H54 (cell line): Measurements from ENCODE around the gene ESYT2.
"Not testable (repeated sequence)": the region's sequence is repeated elsewhere in the genome, so short reads cannot be mapped to it uniquely, and the experiment has no call there.

Source experiments
- DNase-seq: peaks from one replicate; pipeline ENCODE4 v3.0.0; 2011; ENCODE audit warnings: low spot score, mixed read lengths; ENCODE audit not compliant: insufficient read length
- FAIRE-seq: peaks from 3 replicates; lab custom pipeline; 2011; peaks lifted over from hg19 to GRCh38; lab: Jason Lieb, UNC
- POLR2A ChIP-seq: IDR thresholded peaks from 2 replicates; pipeline ENCODE4 v1.6.1; 2011; ENCODE audit warnings: low read depth, mild to moderate bottlenecking, low read length

Gene ESYT2, protein sequence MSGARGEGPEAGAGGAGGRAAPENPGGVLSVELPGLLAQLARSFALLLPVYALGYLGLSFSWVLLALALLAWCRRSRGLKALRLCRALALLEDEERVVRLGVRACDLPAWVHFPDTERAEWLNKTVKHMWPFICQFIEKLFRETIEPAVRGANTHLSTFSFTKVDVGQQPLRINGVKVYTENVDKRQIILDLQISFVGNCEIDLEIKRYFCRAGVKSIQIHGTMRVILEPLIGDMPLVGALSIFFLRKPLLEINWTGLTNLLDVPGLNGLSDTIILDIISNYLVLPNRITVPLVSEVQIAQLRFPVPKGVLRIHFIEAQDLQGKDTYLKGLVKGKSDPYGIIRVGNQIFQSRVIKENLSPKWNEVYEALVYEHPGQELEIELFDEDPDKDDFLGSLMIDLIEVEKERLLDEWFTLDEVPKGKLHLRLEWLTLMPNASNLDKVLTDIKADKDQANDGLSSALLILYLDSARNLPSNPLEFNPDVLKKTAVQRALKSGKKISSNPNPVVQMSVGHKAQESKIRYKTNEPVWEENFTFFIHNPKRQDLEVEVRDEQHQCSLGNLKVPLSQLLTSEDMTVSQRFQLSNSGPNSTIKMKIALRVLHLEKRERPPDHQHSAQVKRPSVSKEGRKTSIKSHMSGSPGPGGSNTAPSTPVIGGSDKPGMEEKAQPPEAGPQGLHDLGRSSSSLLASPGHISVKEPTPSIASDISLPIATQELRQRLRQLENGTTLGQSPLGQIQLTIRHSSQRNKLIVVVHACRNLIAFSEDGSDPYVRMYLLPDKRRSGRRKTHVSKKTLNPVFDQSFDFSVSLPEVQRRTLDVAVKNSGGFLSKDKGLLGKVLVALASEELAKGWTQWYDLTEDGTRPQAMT

DNA sequence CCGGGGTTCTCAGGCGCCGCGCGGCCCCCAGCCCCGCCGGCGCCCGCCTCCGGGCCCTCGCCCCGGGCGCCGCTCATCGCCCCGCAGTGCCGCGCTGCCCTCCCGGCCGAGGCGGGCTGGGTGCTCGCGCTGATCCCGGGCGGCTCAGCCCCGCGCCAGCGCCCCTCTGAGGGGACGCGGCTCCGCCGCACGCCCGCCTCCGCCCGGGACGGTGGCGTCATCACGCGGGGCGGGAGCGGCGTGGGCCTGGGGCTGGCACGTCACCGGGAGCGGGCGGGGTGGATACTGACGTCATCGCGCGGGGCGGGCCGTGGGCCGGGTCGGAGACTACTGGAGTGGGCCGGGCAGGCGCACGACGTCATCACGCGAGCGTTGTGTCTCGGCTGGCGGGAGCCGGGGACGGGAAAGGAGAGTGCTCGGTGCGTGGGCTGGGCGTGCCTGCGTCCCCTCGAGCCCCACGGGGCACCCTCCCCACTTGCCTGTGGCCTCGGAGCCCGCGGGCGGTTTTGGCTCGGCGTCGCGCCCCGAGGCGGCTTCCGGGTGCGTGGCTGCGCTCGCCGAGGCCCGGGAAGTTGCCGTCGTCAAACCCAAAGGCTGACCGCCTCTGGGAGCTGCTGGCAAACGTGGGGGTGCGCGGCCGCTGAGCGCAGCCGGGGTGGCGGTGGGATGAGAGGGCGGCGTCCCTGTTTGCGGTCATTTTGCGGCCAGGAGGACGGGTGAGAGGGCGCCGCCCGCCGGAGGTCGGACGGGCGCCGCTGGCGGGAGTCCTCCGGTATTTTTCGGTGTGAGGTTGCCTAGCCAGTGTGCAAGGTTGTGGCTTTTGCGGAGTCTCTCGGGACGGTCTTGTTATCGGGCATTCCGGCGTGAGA lies at the start of gene ESYT2:
TSS of gene ESYT2 (minus strand) at position 168 of the 869 bp plus-strand sequence. CDS start at position 77, 91 bp downstream.
- FAIRE-seq (no peak), DNase-seq (peak; percentile 90)
- peak; percentile 95 for TF ChIP-seq POLR2A

DNA sequence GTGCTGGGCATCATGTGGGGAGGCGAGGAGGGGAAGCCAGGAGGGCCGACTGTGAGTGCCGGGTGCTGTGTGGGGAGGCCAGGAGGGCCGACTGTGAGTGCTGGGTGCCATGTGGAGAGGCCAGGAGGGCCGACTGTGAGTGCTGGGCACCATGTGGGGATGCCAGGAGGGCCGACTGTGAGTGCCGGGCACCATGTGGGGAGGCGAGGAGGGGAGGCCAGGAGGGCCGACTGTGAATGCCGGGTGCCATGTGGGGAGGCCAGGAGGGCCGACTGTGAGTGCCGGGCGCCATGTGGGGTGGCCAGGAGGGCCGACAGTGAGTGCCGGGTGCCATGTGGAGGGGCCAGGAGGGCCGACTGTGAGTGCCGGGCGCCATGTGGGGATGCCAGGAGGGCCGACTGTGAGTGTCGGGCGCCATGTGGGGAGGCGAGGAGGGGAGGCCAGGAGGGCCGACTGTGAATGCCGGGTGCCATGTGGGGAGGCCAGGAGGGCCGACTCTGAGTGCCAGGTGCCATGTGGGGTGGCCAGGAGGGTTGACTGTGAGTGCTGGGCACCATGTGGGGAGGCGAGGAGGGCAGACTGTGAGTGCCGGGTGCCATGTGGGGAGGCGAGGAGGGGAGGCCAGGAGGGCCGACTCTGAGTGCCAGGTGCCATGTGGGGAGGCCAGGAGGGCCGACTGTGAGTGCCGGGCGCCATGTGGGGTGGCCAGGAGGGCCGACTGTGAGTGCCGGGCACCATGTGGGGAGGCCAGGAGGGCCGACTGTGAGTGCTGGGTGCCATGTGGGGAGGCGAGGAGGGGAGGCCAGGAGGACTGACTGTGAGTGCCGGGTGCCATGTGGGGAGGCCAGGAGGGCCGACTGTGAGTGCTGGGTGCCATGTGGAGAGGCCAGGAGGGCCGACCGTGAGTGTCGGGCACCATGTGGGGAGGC lies 49.1 kb upstream of the ESYT2 start:
- not testable (repeated sequence) for FAIRE-seq, DNase-seq

DNA sequence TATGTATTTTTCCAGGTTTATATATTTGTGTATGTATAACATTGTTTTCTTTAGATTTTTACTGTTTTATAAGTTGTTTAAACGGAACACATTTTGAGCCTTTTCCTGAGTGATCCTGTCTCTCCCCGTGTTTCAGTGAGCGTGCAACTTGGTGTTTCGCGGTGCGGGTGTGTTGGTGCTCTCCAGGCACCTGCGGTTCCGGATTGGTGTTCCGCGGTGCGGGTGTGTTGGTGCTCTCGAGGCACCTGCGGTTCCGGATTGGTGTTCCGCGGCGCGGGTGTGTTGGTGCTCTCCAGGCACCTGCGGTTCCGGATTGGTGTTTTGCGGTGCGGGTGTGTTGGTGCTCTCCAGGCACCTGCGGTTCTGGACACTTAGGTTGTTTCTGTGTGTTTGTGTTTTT lies 47.7 kb upstream of the ESYT2 start:
- no peak for DNase-seq
- no peak for TF ChIP-seq POLR2A
- no peak for FAIRE-seq

DNA sequence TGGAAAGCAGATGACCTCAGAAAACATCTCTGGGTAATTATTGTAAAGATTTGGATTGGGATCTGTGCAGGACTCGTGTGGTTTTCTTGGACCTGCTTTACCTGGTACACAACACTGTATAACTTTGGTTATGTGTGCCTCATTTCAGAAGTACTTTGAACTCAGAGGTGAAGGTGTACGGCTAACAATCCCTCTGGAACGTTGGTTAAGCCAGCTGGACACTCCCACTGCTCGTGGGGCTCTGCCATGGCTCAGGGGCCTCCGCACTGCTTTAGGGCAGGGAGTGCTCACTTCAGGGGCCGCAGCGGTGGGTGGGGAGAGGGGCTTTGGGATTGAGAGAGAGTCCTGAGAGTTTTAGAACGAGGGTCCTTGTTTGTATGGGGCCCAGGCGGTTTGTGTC lies 40.6 kb upstream of the ESYT2 start:
- FAIRE-seq = no peak
- DNase-seq = no peak
- no peak for TF ChIP-seq POLR2A

DNA sequence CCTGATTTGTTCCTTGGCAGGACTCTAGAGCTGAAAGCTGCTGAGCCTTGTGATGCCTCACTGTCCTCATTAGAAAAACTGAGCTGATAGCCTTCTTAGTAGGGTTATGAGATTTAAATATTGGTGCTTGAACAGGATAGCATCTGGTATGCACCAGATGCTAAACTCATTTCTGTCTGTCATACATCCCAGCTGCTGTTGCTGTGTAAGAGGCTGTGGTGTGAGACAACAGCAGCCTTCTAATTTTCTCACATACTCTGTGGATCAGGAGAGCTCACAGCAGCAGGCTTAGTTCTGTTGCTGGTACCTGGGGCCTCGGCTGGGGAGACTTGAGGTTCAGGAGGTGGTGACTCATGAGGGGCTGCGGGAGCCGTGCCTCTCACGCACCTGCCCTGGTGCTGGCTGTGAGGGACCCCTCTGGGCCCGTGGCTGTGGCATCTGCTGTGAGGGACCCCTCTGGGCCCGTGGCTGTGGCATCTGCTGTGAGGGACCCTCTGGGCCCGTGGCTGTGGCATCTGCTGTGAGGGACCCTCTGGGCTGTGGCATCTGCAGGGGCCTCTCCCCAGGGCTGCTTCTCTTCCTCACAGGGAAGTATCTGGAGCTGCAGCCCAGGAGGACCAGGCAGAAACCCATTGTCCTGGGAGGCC lies 39.6 kb upstream of the ESYT2 start:
- DNase-seq (no peak), FAIRE-seq (no peak)
- no peak for TF ChIP-seq POLR2A

DNA sequence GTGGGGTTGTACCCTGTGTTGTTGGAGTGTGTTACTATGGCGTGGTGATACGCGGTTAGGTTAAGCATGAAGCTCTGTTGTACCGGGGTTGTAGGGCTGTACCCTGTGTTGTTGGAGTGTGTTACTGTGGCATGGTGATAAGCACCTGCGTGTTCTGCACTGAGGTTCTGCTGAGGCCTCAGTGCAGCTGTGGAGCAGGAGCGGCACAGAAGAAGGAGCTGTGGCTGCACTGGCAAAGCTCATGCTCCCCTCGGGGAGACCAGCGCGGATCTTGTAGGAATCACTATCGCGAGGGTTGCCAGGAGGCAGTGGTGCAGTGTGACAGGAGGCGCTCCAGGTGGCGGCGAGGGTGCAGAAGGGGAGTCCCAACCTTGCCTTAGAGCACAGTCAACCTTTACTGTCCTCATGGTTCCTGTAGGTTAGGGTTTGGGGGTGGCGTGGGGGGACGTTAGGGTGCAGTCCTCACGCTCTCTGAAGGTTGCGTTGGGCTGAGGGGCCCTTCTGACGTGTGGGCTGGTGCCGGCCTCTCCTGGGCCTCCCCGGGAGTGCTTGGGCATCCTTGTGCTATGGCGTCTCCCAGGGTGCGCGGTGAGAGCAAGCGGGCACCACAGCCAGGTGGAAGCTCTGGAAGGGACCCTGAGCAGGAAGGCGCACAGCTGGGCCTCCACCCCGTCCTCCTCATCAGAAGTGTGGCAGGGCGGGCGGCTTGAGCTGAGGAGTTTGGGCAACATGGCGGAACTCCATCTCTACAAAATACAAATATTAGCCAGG lies 38.1 kb upstream of the ESYT2 start:
- DNase-seq = no peak
- no peak for TF ChIP-seq POLR2A
- no peak for FAIRE-seq

DNA sequence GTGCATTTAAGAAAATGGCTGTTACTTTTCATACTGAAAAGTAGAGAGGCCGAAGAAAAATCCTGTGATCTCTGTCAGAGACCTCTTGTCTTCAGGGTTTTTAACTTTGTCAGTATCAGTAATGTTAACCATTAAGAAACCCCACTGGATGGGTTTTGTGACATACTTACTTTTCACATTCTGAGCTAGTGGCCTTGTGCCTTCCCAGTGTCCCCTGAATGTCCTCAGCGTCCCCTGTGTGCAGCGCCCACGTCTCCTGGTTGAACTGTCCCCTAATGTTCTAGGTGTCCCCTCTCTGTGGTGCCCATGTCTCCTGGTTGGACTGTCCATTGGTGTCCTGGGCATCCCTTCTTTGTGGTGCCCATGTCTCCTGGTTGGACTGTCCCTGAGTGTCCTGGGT lies 36.7 kb upstream of the ESYT2 start:
- DNase-seq (no peak), FAIRE-seq (no peak)
- TF ChIP-seq POLR2A = no peak

DNA sequence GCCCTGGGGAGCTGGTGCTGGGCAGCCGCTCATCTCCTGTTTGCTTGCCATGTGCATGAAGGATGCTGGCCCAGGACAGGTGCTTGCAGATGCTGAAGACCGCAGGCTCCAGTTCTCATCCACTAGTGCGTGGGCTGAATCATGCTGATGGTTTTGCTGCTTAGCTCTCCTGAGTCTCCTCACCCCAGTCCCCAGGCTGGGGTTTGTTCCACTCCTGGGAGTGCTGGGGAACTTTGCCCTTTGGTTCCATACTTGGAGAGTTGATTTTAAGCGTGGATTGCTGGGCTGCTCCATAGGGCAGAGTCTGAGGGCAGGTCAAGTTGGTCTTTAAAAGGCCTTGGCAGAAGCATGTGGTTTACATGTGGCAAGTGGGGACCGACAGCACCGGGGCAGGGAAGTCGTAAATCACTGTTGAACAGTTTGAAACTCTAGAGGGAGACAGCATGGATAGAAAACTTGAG lies 36.2 kb upstream of the ESYT2 start:
- FAIRE-seq = no peak
- DNase-seq = no peak
- TF ChIP-seq POLR2A = no peak

DNA sequence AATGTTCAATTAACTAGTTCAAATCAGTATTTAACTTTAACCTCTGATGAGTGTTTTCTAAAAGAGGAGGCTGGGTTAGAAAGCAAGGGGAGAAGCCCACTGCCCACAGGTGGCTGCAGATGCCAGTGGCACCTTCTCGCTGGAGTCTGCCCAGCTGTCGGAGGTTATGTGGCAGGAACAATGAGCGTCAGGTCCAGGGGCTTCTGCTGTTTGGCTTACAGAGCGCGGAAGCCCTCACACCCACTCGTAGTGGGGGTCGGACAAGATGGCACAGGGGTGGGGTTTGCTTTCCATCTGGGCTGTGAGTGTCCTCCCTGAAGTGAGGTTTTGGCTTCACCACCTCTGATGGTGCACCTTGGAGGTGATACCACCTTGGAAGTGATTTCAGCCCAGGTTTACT lies 35.5 kb upstream of the ESYT2 start:
- no peak for FAIRE-seq
- TF ChIP-seq POLR2A = no peak
- DNase-seq = no peak

DNA sequence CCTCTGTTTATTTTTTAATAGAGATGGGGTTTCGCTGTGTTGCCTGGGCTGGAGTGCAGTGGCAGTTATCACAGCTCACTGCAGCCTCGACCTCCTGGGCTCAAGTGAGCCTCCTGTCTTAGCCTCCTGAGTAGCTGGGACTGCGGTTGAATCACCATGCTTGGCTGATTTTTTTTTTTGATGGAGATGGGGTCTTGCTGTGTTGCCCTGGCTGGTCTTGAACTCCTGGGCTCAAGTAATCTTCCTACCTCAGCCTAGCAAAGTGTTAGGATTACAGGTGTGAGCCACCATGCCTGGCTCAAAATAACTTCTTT lies 35.2 kb upstream of the ESYT2 start:
- no peak for DNase-seq
- no peak for FAIRE-seq
- no peak for TF ChIP-seq POLR2A

DNA sequence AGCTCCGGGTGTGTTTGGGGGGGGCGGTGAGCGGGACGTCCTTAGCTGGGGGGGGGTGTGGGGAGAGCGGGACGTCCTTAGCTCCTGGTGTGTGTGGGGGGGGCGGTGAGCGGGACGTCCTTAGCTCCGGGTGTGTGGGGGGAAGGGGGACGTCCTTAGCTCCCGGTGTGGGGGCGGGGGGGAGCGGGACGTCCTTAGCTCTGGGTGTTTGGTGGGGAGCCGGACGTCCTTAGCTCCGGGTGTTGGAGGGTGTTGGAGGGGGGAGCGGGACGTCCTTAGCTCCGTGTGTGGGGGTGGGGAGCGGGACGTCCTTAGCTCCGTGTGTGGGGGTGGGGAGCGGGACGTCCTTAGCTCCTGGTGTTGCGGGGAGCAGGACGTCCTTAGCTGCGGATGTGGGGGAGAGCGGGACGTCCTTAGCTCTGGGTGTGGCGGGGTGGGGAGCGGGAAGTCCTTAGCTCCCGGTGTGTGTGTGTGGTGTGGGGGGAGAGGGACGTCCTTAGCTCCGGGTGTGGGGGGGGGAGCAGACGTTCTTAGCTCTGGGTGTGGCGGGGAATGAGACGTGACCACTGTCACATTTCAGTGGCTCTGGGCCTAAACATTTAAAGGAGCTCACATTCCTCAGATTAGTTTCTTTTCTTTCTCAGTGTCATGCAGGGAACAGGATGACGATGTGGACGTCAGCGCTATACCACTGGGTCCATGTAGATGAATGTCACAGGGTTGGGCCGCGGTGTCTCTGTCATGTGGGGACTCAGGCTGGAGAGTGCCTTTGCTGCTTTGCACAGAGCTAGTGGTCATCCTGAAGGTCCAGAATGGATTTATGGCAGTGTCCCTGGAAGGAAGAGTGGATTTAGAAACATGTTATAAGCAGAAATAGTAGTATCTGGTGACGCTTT lies 34.5 kb upstream of the ESYT2 start:
- peak; percentile 40 for TF ChIP-seq POLR2A
- no peak for FAIRE-seq
- peak; percentile 55 for DNase-seq

DNA sequence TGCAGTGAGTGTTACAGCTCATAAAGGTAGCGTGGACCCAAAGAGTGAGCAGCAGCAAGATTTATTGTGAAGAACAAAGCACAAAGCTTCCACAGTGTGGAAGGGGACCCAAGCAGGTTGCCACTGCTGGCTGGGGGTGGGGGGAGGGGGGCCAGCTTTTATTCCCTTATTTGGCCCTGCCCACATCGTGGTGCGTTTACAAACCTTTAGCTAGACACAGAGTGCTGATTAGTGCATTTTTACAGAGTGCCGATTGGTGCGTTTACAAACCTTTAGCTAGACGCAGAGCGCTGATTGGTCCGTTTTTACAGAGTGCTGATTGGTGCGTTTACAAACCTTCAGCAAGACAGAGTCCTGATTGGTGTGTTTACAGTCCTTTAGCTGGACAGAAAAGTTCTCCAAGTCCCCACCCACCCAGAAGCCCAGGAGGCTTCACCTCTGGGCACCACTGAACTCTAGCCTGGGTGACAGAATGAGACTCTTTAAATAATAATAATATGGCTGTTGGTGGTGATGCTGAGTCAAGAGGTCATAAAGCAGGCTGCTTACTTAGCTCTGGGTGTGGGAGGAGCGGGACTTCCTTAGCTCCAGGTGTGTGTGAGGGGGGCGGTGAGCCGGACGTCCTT lies 33.8 kb upstream of the ESYT2 start:
- not testable (repeated sequence) for FAIRE-seq
- DNase-seq = peak; percentile 51
